PFSK-1 (cell line): ENCODE results near the gene SEMA6D.

ENCODE experiments used
- FOXP2 ChIP-seq: optimal IDR thresholded peaks from 2 replicates; pipeline ENCODE3; 2011; ENCODE audit warnings: borderline replicate concordance, control low read depth, inconsistent platforms; ENCODE audit not compliant: insufficient read depth; ENCODE audit errors: extremely low read length, extremely low read depth
- POLR2AphosphoS5 ChIP-seq: IDR thresholded peaks from 2 replicates; pipeline ENCODE4 v1.6.1; 2012; ENCODE audit warnings: low read depth, mild to moderate bottlenecking, control low read depth, low read length, moderate library complexity
- REST ChIP-seq, 2 experiments: IDR thresholded peaks; 2 replicates each; pipeline versions ENCODE4 v1.6.1 to v1.8.0; 2011 to 2012; ENCODE audit warnings: low read depth in 2 of 2, low read length in 2 of 2, control low read depth in 1 of 2, inconsistent platforms in 1 of 2, mild to moderate bottlenecking in 1 of 2, moderate library complexity in 1 of 2; ENCODE audit not compliant: insufficient read depth in 1 of 2
- SIN3A ChIP-seq: IDR thresholded peaks from 2 replicates; pipeline ENCODE4 v1.6.1; 2012; ENCODE audit warnings: mild to moderate bottlenecking, low read length, moderate library complexity, borderline replicate concordance; ENCODE audit not compliant: insufficient read depth
- TAF1 ChIP-seq: IDR thresholded peaks from 2 replicates; pipeline ENCODE4 v1.6.1; 2012; ENCODE audit warnings: low read length, control low read depth, borderline replicate concordance; ENCODE audit not compliant: insufficient read depth

Gene SEMA6D

GRCh38 chr15:47796830-47797229, 79.5 kb downstream of the SEMA6D start:
- TF ChIP-seq SIN3A (no peak), TAF1 (no peak), POLR2AphosphoS5 (no peak), FOXP2 (no peak), REST (IDR thresholded peaks at IDR 0.05; ENCODE audit: insufficient read depth in 1 of 2, low read depth in 2 of 2, low read length in 2 of 2) (no peak)

GRCh38 chr15:47801522-47801921, 84.2 kb downstream of the SEMA6D start:
- TF ChIP-seq REST (IDR thresholded peaks at IDR 0.05; ENCODE audit: insufficient read depth in 1 of 2, low read depth in 2 of 2, low read length in 2 of 2) (no peak), POLR2AphosphoS5 (no peak), TAF1 (no peak), FOXP2 (no peak), SIN3A (no peak)

GRCh38 chr15:47802216-47802615, 84.9 kb downstream of the SEMA6D start:
- TF ChIP-seq TAF1, result no peak
- TF ChIP-seq FOXP2, result no peak

GRCh38 chr15:47803767-47804166, 86.5 kb downstream of the SEMA6D start:
- TF ChIP-seq REST (IDR thresholded peaks at IDR 0.05; ENCODE audit: insufficient read depth in 1 of 2, low read depth in 2 of 2, low read length in 2 of 2) (no peak), TAF1 (no peak), SIN3A (no peak), POLR2AphosphoS5 (no peak), FOXP2 (no peak)

GRCh38 chr15:47804733-47805132, 87.4 kb downstream of the SEMA6D start:
- TF ChIP-seq POLR2AphosphoS5, result no peak
- TF ChIP-seq TAF1, result no peak
- TF ChIP-seq REST (IDR thresholded peaks at IDR 0.05; ENCODE audit: insufficient read depth in 1 of 2, low read depth in 2 of 2, low read length in 2 of 2), result no peak
- no peak for TF ChIP-seq FOXP2
- no peak for TF ChIP-seq SIN3A
